ENCODE data around the gene RGS3.

DNA sequence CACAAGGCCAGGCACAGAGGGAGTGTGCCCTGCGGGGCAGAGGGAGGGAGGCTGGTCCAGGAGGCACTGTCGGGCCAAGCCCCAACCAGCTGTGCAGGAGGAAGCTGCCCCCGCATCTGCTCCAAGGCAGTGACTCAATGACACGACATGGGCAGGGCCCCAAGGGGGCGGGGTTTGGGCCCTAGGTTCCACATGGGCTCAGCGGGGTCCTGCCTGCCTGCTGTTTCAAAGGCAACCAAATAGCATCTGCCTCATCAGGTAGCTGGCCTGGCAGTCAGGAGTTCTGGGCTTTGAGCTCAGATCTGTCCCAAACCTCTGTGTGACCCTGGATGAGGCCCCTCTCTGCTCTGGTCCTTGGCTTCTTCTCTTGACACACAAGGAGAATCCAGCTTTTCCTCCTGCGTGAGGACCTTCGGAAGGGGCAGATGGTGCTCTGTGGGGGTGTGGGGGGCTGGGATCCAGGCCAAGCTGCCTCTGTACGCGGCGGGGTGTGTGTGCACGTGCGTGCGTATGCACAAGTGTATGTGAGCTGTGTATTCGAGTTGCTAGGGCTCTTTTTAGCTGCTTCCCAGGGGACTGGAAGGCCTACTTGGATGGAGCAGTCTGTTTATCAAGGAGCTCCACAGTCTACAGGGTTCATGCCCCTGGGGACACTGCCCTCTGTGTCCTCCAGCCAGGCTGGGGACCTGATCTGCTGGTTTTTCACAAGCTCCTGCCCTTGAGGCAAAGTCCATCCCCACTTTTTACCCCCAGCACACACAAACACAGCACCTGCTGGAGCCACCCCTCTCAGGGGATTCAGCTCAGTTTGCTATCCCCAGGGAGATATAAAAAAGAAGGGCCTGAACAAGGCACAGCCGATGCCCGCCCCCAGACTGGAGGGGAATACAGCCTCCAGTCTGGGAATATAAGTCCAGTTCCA is 138.9 kb downstream of the RGS3 start:
- TF ChIP-seq, protein P1, sequence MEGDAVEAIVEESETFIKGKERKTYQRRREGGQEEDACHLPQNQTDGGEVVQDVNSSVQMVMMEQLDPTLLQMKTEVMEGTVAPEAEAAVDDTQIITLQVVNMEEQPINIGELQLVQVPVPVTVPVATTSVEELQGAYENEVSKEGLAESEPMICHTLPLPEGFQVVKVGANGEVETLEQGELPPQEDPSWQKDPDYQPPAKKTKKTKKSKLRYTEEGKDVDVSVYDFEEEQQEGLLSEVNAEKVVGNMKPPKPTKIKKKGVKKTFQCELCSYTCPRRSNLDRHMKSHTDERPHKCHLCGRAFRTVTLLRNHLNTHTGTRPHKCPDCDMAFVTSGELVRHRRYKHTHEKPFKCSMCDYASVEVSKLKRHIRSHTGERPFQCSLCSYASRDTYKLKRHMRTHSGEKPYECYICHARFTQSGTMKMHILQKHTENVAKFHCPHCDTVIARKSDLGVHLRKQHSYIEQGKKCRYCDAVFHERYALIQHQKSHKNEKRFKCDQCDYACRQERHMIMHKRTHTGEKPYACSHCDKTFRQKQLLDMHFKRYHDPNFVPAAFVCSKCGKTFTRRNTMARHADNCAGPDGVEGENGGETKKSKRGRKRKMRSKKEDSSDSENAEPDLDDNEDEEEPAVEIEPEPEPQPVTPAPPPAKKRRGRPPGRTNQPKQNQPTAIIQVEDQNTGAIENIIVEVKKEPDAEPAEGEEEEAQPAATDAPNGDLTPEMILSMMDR (IDR thresholded peaks at IDR 0.05; ENCODE audit: low read depth, low read length): no peak
- no peak for TF ChIP-seq EZH2phosphoT487 (IDR thresholded peaks at IDR 0.05; ENCODE audit: low read depth)

Measured in OCI-LY3 (cell line).